B cell (primary cell): ENCODE measurements around the gene ANLN.

ENCODE experiments used
- CTCF ChIP-seq: fragments of 200-600 bp; IDR thresholded peaks from one replicate; pipeline ENCODE4 v1.8.0; 2022; ENCODE audit warnings: antibody characterized with exemption, mild to moderate bottlenecking
- EZH2 ChIP-seq: IDR thresholded peaks from 2 replicates; pipeline ENCODE4 v1.6.1; 2012; ENCODE audit warnings: borderline replicate concordance, low read depth, mild to moderate bottlenecking, moderate library complexity, low read length; ENCODE audit not compliant: insufficient read depth, poor library complexity, severe bottlenecking

GRCh38 chr7:36456548-36456947 lies 66.9 kb downstream of the ANLN start:
- TF ChIP-seq CTCF (no peak), EZH2 (no peak)
